GM19099 (cell line): ENCODE measurements around the gene NOTCH3.

Experiments used
- POLR2A ChIP-seq: IDR thresholded peaks from 3 replicates; pipeline ENCODE4 v1.6.1; 2011; ENCODE audit warnings: low read depth; ENCODE audit not compliant: insufficient read length; ENCODE audit errors: extremely low read depth

NOTCH3 gene

DNA sequence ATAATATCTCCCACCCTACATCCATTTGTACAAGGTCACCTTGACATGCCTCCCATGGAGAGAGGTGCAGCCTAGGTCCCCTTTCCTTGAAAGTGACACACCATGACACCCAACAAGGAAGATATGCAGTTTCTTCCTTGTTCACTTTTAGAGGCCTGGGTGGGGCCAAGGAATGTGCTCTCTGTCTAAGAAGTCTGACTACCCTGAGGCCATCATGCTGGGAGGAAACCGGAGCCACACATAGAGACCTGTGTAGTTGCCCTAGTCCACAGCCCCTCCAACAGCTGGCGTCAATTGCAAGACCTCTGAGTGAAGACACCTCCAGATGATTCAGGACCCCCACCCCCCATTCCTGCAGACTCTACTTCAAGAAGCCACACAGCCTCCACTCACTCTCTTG lies 82.5 kb downstream of the NOTCH3 start:
- TF ChIP-seq POLR2A, result no peak

DNA sequence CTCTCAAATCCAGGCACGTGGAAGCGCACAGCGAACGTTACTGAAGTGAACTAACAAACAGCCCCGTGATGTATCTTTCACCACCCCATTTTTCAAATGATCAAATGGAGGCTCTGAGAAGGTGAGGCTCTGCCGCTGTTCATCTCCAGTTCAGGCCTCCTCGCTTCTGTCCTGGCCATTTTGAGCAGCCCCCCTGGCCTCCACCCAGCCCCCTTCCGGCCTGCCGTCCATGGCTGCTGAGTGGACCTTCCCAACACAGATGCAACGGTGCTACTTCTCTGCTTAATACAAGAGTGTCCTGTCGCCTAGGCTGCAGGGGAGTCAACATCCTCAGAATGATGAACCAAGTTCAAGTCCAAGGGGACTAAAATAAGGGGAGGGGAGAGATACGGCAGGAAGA lies 83.9 kb downstream of the NOTCH3 start:
- TF ChIP-seq POLR2A, result no peak

DNA sequence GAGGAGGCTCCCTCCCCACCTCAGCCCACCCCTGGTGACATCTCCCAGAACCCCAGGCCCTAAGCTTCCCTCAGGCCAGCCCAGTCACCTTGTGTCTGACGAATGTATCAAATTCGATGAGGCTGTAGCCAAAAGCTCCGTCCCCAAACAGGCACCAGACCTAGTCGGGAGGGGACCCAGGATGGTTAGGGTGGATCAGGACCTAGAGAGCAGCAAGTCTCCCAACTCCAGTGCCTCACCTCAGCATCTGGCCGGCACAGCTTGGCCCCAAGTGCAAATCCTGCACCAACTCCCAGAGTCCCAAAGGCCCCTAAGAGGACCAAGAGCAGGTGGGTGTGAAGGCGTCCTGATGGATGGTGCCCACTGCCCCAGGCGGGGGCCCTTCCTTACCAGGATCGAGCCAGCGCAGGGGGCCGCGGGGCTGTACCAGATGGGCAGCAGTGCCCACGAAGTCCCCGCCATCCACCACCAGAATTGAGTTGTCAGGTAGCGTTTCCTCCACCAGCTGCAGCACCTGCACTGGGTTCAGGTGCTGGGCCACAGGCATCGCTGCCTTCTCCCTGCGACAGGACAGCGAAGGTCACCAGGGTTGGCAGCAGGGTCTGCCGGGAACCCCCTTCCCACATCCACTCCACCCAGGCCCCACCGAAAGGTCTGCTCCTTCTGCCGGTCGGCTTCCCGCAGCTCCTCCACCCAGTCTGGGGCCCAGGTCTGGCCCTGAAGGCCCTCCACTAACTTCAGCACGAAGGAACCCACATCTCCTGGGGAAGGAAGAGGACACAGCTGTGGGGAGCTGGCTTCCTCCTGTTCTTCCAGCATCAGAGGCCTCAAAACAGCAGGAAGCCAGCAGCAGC lies 84.8 kb downstream of the NOTCH3 start:
- no peak for TF ChIP-seq POLR2A

DNA sequence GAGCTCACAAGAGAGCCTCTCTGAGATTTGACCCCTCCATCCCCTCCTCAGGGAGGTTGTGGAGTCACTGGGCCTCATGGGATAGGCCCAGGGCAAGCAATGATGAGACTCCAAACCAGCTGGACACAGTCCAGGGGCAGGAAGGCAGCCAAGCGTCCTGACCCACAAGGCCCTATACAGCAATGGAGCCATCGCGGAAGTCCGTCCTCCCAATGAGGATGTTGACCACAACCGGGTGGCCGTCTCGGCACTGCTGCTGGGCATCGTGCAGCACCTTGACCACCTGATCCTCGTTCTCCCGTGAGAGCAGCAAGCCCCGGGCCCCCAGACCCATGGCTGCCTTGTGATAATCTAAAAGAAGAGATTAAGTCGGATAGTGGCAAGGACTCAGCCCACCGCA lies 85.7 kb downstream of the NOTCH3 start:
- TF ChIP-seq POLR2A, result no peak

DNA sequence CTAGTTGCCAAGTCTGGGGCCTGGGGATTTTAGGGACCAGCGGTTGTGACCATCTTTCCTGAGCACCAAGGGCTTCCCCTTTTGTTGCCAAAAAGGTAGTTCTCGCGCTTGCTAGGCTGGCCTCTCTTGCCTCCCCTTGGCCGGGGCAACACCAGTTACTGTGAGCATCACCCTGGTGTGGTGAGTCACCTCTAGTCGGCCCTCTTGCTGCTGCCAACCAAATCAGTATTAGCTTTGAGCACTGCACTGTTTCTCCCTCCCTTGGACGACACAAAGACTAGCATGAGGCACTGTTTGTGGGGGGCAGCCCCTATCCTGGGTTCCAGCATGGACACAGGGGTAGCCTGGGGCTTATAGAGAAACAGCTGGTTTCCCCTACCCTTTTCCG lies 86.6 kb downstream of the NOTCH3 start:
- no peak for TF ChIP-seq POLR2A

DNA sequence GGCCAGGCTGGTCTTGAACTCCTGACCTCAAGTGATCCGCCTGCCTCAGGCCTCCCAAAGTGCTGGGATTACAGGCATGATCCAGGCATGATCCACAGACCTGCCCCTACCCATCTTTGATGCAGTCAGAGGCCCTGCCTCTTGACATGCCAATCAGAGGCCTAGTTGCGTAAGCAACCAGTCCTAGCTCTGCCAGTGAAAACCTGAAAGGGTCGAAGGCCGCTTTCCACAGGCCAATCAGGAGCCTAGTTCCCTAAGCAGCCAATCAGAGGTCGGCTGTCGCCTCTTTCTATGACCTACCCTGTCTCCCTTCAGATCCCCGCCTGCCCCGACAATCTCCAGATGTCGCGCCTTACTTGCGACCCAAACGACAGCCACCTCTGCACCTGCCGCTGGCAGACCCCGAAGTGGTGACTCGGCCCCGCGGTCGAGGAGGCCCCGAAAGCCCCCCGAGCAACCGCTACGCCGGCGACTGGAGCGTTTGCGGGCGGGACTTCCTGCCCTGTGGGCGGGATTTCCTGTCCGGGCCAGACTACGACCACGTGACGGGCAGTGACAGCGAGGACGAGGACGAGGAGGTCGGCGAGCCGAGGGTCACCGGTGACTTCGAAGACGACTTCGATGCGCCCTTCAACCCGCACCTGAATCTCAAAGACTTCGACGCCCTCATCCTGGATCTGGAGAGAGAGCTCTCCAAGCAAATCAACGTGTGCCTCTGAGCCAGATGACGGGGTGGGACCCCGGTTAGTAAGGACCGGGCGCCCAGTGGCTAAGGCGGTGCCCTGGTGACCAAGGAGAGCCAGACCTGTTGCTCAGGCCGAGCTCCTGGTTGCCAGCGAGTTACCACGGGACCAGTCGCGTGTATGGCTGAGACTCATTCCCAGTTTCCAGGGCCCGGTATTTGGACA lies 87.3 kb downstream of the NOTCH3 start:
- TF ChIP-seq POLR2A, result no peak

DNA sequence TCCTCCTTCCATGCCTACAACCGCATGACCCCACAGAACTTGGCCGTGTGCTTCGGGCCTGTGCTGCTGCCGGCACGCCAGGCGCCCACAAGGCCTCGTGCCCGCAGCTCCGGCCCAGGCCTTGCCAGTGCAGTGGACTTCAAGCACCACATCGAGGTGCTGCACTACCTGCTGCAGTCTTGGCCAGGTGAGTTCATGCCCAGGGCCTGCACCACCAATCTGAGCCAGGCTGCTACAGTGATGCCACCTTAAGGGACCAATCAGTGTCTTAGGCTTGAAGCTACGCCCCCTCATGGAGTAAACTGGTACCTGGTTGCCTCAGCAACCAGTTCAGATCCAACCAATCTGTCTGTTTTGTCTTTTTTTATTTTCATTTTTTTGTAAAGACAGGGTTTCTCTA lies 88.4 kb downstream of the NOTCH3 start:
- no peak for TF ChIP-seq POLR2A

DNA sequence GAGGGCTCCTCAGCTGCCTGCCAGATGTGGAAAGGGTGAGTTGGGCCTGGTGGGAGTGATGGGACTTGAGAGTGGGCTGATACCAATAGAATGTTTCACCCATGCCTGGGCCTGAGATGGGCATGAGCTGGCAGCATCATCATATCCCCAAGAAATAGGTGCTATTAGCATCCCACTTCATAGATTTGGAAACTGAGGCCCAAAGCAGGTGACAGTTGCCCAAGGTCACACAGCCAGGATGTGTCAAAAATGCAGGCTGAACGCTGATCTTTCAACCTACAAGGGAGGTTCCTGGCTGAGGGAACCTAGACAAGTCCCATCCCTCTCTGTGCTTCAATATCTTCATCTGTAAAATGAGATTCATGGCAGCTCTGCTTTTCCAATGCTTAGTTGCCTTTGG lies 89.0 kb downstream of the NOTCH3 start:
- no peak for TF ChIP-seq POLR2A

DNA sequence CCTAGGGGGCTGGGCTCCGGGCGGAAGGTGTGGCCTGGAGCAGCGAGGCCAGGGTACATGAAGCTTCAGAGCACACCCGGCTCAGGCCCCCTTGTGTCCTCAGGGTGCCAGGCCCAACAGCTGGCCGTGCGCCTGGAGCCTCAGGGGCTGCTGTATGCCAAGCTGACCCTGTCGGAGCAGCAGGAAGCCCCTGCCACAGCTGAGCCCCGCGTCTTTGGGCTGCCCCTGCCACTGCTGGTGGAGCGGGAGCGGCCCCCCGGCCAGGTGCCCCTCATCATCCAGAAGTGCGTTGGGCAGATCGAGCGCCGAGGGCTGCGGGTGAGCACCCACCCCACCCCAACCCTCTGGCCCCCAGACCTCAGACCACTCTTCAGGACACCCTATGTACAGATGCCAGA lies 90.4 kb downstream of the NOTCH3 start:
- no peak for TF ChIP-seq POLR2A

DNA sequence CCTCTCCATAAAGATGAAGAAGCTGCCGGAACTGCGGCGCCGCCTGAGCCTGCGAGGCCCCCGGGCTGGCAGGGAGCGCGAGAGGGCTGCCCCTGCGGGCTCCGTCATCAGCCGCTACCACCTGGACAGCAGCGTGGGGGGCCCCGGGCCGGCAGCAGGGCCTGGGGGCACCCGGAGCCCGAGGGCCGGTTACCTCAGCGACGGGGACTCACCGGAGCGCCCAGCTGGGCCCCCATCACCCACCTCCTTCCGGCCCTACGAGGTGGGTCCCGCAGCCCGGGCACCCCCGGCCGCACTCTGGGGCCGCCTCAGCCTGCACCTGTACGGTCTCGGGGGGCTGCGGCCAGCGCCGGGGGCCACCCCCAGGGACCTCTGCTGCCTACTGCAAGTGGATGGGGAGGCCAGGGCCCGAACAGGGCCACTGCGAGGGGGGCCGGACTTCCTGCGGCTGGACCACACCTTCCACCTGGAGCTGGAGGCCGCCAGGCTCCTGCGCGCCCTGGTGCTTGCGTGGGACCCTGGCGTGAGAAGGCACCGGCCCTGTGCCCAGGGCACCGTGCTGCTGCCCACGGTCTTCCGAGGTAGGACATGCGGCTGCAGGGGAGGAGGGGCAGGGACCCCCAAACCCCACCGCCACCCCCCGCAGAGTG lies 90.9 kb downstream of the NOTCH3 start:
- no peak for TF ChIP-seq POLR2A
